Measurements from ENCODE around the gene FBL. TPM values are rescaled to one million over a fixed set of nuclear protein-coding genes. Genes with fewer than 3 reads are reported as not detected.
"Not testable (repeated sequence)": the region's sequence is repeated elsewhere in the genome, so short reads cannot be mapped to it uniquely, and the experiment has no call there.

FBL gene
- total and polyA plus RNA-seq, 2 of the 8 experiments (the other 6 are each of a cell fraction or from before 2014, with no cell fraction given), result 790 to 1,361 TPM

DNA sequence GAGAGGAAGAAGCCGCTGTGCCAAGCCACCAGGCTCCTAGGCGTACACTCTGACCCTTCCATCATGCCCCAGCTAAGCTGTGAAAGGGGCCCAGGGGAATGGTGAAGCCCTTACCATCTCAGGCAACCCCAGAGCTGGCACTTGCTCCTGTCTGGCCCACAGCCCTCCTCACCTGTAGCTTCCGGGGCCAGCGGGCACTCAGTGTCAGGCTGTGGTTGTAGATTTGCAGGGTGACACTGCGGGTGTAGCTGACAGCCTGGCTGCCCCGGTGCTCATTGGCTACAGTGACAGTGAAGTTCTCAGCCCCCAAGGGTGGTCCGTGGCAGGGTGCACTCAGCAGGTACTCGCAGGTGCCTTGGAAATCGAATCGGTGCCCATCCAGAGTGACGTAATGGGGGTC, 30.3 kb upstream of the FBL start:
- H3K23ac ChIP-seq (ENCODE audit: insufficient read length); H2BK5ac ChIP-seq (ENCODE audit: low read depth, low read length); H4K91ac ChIP-seq (replicated peaks; ENCODE audit: insufficient read length, low read length); CTCF ChIA-PET (ENCODE audit: partially characterized antibody); H3K9me3 ChIP-seq (ENCODE audit: insufficient read depth in 2 of 2, low read depth in 1 of 2, low read length in 1 of 2); H3K79me2 ChIP-seq (ENCODE audit: control insufficient read depth in 1 of 2, insufficient read depth in 2 of 2, low read length in 2 of 2); H3K56ac ChIP-seq (replicated peaks; ENCODE audit: insufficient read length, low read depth, low read length); H3K27ac ChIP-seq (ENCODE audit: low read depth, low read length); H3K14ac ChIP-seq (ENCODE audit: insufficient read length); H2AFZ ChIP-seq (ENCODE audit: low read length); H3K36me3 ChIP-seq (ENCODE audit: control insufficient read depth in 2 of 4, insufficient read depth in 4 of 4, low read length in 3 of 4); H3K27me3 ChIP-seq (replicated peaks in 1 of 4; ENCODE audit: control insufficient read depth in 3 of 4, extremely low read depth in 1 of 4, insufficient read depth in 3 of 4, low read length in 3 of 4); H3K79me1 ChIP-seq (ENCODE audit: low read depth, low read length); H2AK5ac ChIP-seq (ENCODE audit: low read depth, low read length); POLR2A ChIA-PET (ENCODE audit: partially characterized antibody); H3K4me1 ChIP-seq (replicated peaks in 1 of 4; ENCODE audit: control insufficient read depth in 3 of 4, insufficient read depth in 4 of 4, low read length in 3 of 4); H2BK120ac ChIP-seq (replicated peaks; ENCODE audit: low read depth, low read length); H2BK12ac ChIP-seq (ENCODE audit: low read depth, low read length); H2BK20ac ChIP-seq (ENCODE audit: low read length); H3K4ac ChIP-seq (replicated peaks; ENCODE audit: insufficient read length, low read depth, low read length); H3K18ac ChIP-seq (ENCODE audit: extremely low read depth, low read length); H3K4me3 ChIP-seq (ENCODE audit: extremely low read depth in 1 of 4, insufficient read depth in 2 of 4, low read depth in 3 of 4, low read length in 4 of 4); H4K20me1 ChIP-seq (replicated peaks in 1 of 2; ENCODE audit: control insufficient read depth in 1 of 2, insufficient read depth in 2 of 2, low read length in 2 of 2); FAIRE-seq; DNase-seq (ENCODE audit: low read depth in 1 of 2, low spot score in 2 of 2); H3K23me2 ChIP-seq (ENCODE audit: low read depth, low read length); H4K5ac ChIP-seq (ENCODE audit: insufficient read length, low read depth, low read length); H3K4me2 ChIP-seq (ENCODE audit: insufficient read depth in 1 of 2, low read depth in 2 of 2, low read length in 2 of 2); H2BK15ac ChIP-seq (ENCODE audit: low read length); H4K8ac ChIP-seq (ENCODE audit: extremely low read depth, insufficient read depth, low read length); H3K9ac ChIP-seq (replicated peaks in 1 of 4; ENCODE audit: extremely low read depth in 1 of 4, low read depth in 3 of 4, low read length in 3 of 4): not testable (repeated sequence)
- WGBS, 2 experiments (ENCODE audit: extremely low coverage in 1 of 2, insufficient coverage in 1 of 2, insufficient read length in 1 of 2, insufficient replicate concordance in 2 of 2, low coverage in 1 of 2, low lambda C conversion rate in 2 of 2, missing lambda C conversion rate in 1 of 2), result 80% methylated on average over 1 of the region's 11 CpGs; no CpG with 5 or more reads in 1 of the 2 experiments
